OCI-LY1 (cell line): ENCODE results near the gene IFIH1.

Experiments
- H2AFZ ChIP-seq: fragments of 200-600 bp; sonication (generic), shearing (Covaris generic); 2 replicates; pipeline ENCODE4 v1.6.0; 2014; ENCODE audit warnings: antibody characterized with exemption, mild to moderate bottlenecking, low read length
- H3F3A ChIP-seq: fragments of 200-600 bp; sonication (generic), shearing (Covaris generic); 2 replicates; pipeline ENCODE4 v1.6.0; 2014; ENCODE audit warnings: mild to moderate bottlenecking, antibody characterized with exemption, low read length, moderate library complexity; ENCODE audit not compliant: insufficient read depth
- H3K27ac ChIP-seq: fragments of 200-600 bp; sonication (generic); 2 replicates; pipeline ENCODE4 v1.5.1; 2014; ENCODE audit warnings: low read length, mixed run types, mild to moderate bottlenecking, low read depth; ENCODE audit not compliant: poor library complexity, severe bottlenecking
- H3K27me3 ChIP-seq: fragments of 200-600 bp; sonication (generic); 2 replicates; pipeline ENCODE4 v1.6.0; 2014; ENCODE audit warnings: antibody characterized with exemption, mild to moderate bottlenecking, low read length, moderate library complexity; ENCODE audit not compliant: insufficient read depth
- H3K36me3 ChIP-seq: fragments of 200-600 bp; sonication (generic); 2 replicates; pipeline ENCODE4 v1.6.1; 2014; ENCODE audit warnings: mild to moderate bottlenecking, antibody characterized with exemption, low read length, moderate library complexity, mixed read lengths; ENCODE audit not compliant: insufficient read depth
- H3K4me1 ChIP-seq: fragments of 200-600 bp; sonication (generic); 2 replicates; pipeline ENCODE4 v1.5.1; 2014; ENCODE audit warnings: mild to moderate bottlenecking, low read length, moderate library complexity; ENCODE audit not compliant: insufficient read depth, severe bottlenecking
- H3K4me2 ChIP-seq: fragments of 200-600 bp; sonication (generic), shearing (Covaris generic); 2 replicates; pipeline ENCODE4 v1.6.1; 2014; ENCODE audit warnings: low read length
- H3K4me3 ChIP-seq: fragments of 200-600 bp; sonication (generic); 2 replicates; pipeline ENCODE4 v1.5.1; 2014; ENCODE audit warnings: low read length, low read depth, mild to moderate bottlenecking, mixed read lengths; ENCODE audit not compliant: poor library complexity, severe bottlenecking
- H3K79me2 ChIP-seq: fragments of 200-600 bp; shearing (Covaris generic); 2 replicates; pipeline ENCODE4 v1.6.1; 2016; ENCODE audit warnings: mixed run types, low read length, mixed read lengths; ENCODE audit not compliant: insufficient read depth
- H3K9ac ChIP-seq: fragments of 200-600 bp; sonication (generic), shearing (Covaris generic); 2 replicates; pipeline ENCODE4 v1.6.1; 2014; ENCODE audit warnings: mild to moderate bottlenecking, low read length, mixed read lengths
- H3K9me2 ChIP-seq: fragments of 200-600 bp; sonication (generic), shearing (Covaris generic); 2 replicates; pipeline ENCODE4 v1.6.1; 2014; ENCODE audit warnings: low read depth, mild to moderate bottlenecking, low read length, mixed read lengths
- H3K9me3 ChIP-seq: fragments of 200-600 bp; shearing (Covaris generic); 2 replicates; pipeline ENCODE4 v1.6.1; 2014; ENCODE audit warnings: low read length, mixed read lengths
- H4K20me1 ChIP-seq: fragments of 200-600 bp; sonication (generic), shearing (Covaris generic); 2 replicates; pipeline ENCODE4 v1.6.0; 2016; ENCODE audit warnings: mild to moderate bottlenecking, low read length; ENCODE audit not compliant: insufficient read depth
- CTCF ChIP-seq: fragments of 200-600 bp; sonication (generic), shearing (Covaris generic); IDR thresholded peaks from 2 replicates; pipeline ENCODE4 v1.5.1; 2017; ENCODE audit warnings: mild to moderate bottlenecking, antibody characterized with exemption, low read length, moderate library complexity, mixed read lengths
- EZH2 ChIP-seq: fragments of 200-600 bp; sonication (generic), shearing (Covaris generic); IDR thresholded peaks from 2 replicates; pipeline ENCODE4 v1.8.0; 2017; ENCODE audit warnings: borderline replicate concordance, mixed run types, mild to moderate bottlenecking, antibody characterized with exemption, low read length, moderate library complexity, mixed read lengths

The IFIH1 gene

GRCh38 chr2:162327806-162328205 lies 9.3 kb upstream of the IFIH1 start:
- Histone ChIP-seq H2AFZ (no peak overlapping the region), H3K9me2 (no peaks in the 10 kb centered on the region), H3K9ac (no peak overlapping the region), H3K27me3 (no peaks in the 10 kb centered on the region), H3F3A (no peaks in the 10 kb centered on the region), H3K4me1 (no peaks in the 10 kb centered on the region), H3K27ac (no peak overlapping the region), H3K79me2 (no peaks in the 10 kb centered on the region), H3K36me3 (no peaks in the 10 kb centered on the region), H3K9me3 (no peaks in the 10 kb centered on the region), H3K4me3 (no peak overlapping the region), H4K20me1 (no peaks in the 10 kb centered on the region), H3K4me2 (no peak overlapping the region)
- no peak for TF ChIP-seq CTCF
- no peak for TF ChIP-seq EZH2

DNA sequence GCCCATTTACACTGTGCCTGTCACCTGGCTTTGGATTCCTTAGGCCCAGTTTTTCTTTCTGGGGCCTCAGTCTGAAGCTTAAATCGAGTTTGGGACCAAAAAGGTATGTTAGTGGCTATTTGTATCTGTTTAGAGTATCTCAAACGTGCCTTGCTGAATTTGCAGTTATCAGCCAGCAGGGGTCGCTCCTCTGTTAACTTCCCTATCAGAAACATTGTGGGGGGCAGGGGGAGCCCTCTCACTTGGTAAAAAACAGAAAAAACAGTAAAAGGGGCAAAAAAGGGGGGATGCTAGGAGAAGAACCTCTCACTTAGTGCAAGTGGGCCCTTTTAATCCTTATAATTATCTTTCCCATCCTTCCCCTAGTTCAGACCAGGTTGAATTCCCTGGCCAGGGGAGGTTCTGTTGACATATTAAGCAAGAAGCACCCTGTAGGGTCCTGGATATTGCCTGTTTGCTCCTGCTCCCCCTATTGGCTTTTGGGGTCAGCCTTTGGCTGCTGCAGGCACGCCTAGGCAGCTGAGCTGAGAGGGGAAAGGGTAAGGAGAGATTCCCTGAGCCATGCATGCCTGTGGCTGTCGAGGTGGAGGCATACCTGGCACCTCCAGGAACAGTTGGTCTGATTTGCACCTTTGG lies 8.8 kb upstream of the IFIH1 start:
- no peaks in the 10 kb centered on the region for H3K79me2 ChIP-seq
- H3K36me3 ChIP-seq = no peaks in the 10 kb centered on the region
- no peaks in the 10 kb centered on the region for H3K27me3 ChIP-seq
- no peaks in the 10 kb centered on the region for H4K20me1 ChIP-seq
- H3K4me3 ChIP-seq = no peak overlapping the region
- H3K27ac ChIP-seq = no peak overlapping the region
- no peaks in the 10 kb centered on the region for H3K9me3 ChIP-seq
- no peaks in the 10 kb centered on the region for H3K4me1 ChIP-seq
- no peak overlapping the region for H2AFZ ChIP-seq
- H3K4me2 ChIP-seq = no peak overlapping the region
- H3K9ac ChIP-seq = no peak overlapping the region
- H3F3A ChIP-seq = no peaks in the 10 kb centered on the region
- no peaks in the 10 kb centered on the region for H3K9me2 ChIP-seq
- TF ChIP-seq CTCF = peak; percentile 63
- TF ChIP-seq EZH2 = no peak

- TF ChIP-seq CTCF (no peak), EZH2 (no peak)
- Histone ChIP-seq H2AFZ (no peak overlapping the region), H3K9me2 (no peaks in the 10 kb centered on the region), H3K9ac (no peak overlapping the region), H3K4me2 (no peak overlapping the region), H3K36me3 (no peaks in the 10 kb centered on the region), H3K27ac (no peak overlapping the region), H3K79me2 (no peaks in the 10 kb centered on the region), H3K9me3 (no peaks in the 10 kb centered on the region), H4K20me1 (no peaks in the 10 kb centered on the region), H3K4me1 (peaks cover 6% of the 10 kb centered on the region), H3F3A (no peaks in the 10 kb centered on the region), H3K4me3 (no peak overlapping the region), H3K27me3 (no peaks in the 10 kb centered on the region)
Observed at GRCh38 chr2:162324953-162325352, 6.5 kb upstream of the IFIH1 start.
